ENCODE data around the gene LRRC49.

LRRC49 gene

DNA sequence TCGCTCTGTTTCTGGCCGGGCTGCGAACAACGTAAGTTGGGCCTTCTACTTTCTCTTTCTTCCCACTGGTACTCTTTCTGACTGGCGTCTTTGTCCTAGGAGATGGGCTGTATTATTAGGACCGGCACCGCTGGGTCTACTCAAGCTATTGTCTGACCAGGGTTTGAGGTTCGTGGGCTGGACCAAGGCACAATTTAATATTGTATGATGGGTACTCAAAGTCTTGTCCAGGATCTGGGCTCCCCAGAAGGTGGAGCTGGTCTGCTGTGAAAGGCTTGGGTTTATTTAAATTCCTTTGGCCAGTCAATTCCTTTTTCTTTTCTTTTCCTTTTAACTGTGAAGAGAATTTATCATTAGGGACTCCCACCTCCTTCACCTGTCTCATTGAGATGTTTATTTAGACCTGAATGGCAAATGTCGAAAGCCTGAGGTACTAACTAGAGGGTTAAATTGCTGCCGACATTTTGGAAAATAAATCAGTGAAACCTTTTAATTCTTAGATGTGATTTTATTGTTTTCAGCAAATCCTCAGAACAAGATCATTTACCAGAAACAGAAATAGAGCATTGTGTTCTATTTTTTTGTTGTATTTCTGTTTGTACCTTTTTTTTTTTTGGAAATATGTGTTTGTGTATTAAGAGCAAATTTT is 410 bp downstream of the LRRC49 start:
- Histone ChIP-seq H3K4me3 (ENCODE audit: severe bottlenecking) (peak overlapping the region; percentile 70), H3K27ac (ENCODE audit: poor library complexity, severe bottlenecking) (peak overlapping the region; percentile 71), H3K27me3 (ENCODE audit: insufficient read depth, poor library complexity, severe bottlenecking) (no peaks in the 10 kb centered on the region), H3K4me1 (ENCODE audit: insufficient read depth, poor library complexity, severe bottlenecking) (peaks cover 18% of the 10 kb centered on the region), H3K9me3 (ENCODE audit: severe bottlenecking) (no peaks in the 10 kb centered on the region), H3K36me3 (ENCODE audit: low read depth) (peaks cover 16% of the 10 kb centered on the region)
- DNase-seq (ENCODE audit: low spot score) (peak; percentile 61), ATAC-seq (ENCODE audit: low read depth) (peak; percentile 29)
- TF ChIP-seq, protein P1, sequence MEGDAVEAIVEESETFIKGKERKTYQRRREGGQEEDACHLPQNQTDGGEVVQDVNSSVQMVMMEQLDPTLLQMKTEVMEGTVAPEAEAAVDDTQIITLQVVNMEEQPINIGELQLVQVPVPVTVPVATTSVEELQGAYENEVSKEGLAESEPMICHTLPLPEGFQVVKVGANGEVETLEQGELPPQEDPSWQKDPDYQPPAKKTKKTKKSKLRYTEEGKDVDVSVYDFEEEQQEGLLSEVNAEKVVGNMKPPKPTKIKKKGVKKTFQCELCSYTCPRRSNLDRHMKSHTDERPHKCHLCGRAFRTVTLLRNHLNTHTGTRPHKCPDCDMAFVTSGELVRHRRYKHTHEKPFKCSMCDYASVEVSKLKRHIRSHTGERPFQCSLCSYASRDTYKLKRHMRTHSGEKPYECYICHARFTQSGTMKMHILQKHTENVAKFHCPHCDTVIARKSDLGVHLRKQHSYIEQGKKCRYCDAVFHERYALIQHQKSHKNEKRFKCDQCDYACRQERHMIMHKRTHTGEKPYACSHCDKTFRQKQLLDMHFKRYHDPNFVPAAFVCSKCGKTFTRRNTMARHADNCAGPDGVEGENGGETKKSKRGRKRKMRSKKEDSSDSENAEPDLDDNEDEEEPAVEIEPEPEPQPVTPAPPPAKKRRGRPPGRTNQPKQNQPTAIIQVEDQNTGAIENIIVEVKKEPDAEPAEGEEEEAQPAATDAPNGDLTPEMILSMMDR (IDR thresholded peaks at IDR 0.05; ENCODE audit: poor library complexity, severe bottlenecking): peak; percentile 98

DNA sequence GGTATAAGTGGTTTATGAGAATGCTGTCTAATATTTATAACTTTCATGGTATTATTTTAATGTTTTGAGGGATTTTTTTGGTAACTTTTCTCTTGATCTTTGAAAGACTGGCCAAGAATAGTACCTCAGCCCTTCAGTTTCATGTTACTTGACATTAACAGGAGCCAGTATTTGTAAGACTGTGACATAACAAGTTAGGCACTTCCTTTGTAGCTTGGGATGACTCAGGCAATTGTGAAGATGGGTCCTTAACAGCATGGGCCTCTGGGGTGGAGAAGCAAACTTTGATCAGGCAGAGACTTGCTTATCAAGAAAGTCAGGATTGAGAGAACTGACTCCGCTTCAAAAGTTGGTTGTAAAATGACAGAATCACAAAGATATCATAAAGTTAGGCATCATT is 9.5 kb downstream of the LRRC49 start:
- H3K36me3 ChIP-seq (ENCODE audit: low read depth): peaks cover 41% of the 10 kb centered on the region
- DNase-seq (ENCODE audit: low spot score): no peak
- H3K4me3 ChIP-seq (ENCODE audit: severe bottlenecking): no peak overlapping the region
- no peaks in the 10 kb centered on the region for H3K27me3 ChIP-seq (ENCODE audit: insufficient read depth, poor library complexity, severe bottlenecking)
- TF ChIP-seq, protein P1 (IDR thresholded peaks at IDR 0.05; ENCODE audit: poor library complexity, severe bottlenecking): no peak
- H3K9me3 ChIP-seq (ENCODE audit: severe bottlenecking): no peaks in the 10 kb centered on the region
- peak overlapping the region; percentile 85 for H3K27ac ChIP-seq (ENCODE audit: poor library complexity, severe bottlenecking)
- peaks cover 18% of the 10 kb centered on the region for H3K4me1 ChIP-seq (ENCODE audit: insufficient read depth, poor library complexity, severe bottlenecking)
- ATAC-seq (ENCODE audit: low read depth): peak; percentile 99

DNA sequence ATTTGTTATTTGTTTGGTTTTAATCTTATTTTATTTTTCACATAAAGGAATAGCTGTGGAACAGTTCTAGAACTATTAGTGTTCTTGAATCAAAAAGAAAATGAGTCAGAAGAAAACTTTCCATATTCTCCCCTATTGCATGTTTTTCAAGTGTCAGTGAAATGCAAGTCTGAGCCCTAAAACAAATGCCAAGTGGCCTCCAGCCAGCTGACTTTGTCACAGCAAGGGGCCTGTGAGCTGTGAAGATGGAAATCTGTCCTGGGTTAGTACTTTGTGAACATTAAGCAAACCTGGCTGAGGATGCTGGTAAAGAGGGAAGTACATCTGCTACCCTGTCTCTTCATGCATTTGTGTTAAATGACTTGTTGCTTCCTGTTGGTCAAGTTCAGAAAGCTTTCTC is 14.2 kb downstream of the LRRC49 start:
- DNase-seq (ENCODE audit: low spot score): no peak
- no peak overlapping the region for H3K4me3 ChIP-seq (ENCODE audit: severe bottlenecking)
- no peak overlapping the region for H3K27ac ChIP-seq (ENCODE audit: poor library complexity, severe bottlenecking)
- peaks cover 9% of the 10 kb centered on the region for H3K9me3 ChIP-seq (ENCODE audit: severe bottlenecking)
- peaks cover 12% of the 10 kb centered on the region for H3K4me1 ChIP-seq (ENCODE audit: insufficient read depth, poor library complexity, severe bottlenecking)
- H3K36me3 ChIP-seq (ENCODE audit: low read depth): peaks cover 46% of the 10 kb centered on the region
- TF ChIP-seq, protein P1 (IDR thresholded peaks at IDR 0.05; ENCODE audit: poor library complexity, severe bottlenecking): no peak
- ATAC-seq (ENCODE audit: low read depth): no peak
- H3K27me3 ChIP-seq (ENCODE audit: insufficient read depth, poor library complexity, severe bottlenecking): no peaks in the 10 kb centered on the region

DNA sequence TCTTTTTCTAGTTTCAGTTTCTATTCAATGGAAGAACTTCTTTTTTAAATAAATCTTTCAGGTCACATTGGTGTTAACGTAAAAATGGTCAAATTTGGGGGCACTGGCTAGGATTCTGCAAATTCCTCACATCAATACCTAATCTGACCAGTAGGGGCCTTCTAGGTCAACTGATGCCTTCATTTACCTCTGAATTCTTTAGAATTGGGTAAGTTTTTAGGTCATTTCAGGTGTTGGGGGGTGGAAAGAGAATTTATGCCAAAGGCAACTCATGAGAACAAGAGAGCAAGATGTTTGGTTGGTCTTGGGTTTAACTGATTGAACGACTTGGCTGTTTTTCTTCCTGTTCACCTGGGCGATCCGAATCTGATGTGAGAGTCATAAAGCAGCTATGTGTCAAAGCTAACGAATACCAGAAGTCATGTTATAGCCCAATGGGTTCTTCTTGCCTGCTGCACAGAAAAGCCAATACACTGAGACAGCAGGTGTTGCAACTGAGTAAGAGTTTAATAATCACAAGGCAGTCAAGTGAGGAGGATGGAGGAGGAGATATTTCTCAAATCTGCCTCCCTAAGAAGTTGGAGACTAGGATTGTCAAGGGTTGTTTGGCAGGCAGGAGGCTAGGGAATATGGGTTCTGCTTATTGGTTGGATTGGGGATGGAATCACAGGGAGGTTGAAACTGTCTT is 15.3 kb downstream of the LRRC49 start:
- Histone ChIP-seq H3K9me3 (ENCODE audit: severe bottlenecking) (peaks cover 9% of the 10 kb centered on the region), H3K27ac (ENCODE audit: poor library complexity, severe bottlenecking) (no peak overlapping the region), H3K27me3 (ENCODE audit: insufficient read depth, poor library complexity, severe bottlenecking) (no peaks in the 10 kb centered on the region), H3K4me3 (ENCODE audit: severe bottlenecking) (no peak overlapping the region), H3K36me3 (ENCODE audit: low read depth) (peaks cover 46% of the 10 kb centered on the region), H3K4me1 (ENCODE audit: insufficient read depth, poor library complexity, severe bottlenecking) (peaks cover 8% of the 10 kb centered on the region)
- ATAC-seq (ENCODE audit: low read depth) (no peak), DNase-seq (ENCODE audit: low spot score) (no peak)
- TF ChIP-seq, protein P1 (IDR thresholded peaks at IDR 0.05; ENCODE audit: poor library complexity, severe bottlenecking): no peak

DNA sequence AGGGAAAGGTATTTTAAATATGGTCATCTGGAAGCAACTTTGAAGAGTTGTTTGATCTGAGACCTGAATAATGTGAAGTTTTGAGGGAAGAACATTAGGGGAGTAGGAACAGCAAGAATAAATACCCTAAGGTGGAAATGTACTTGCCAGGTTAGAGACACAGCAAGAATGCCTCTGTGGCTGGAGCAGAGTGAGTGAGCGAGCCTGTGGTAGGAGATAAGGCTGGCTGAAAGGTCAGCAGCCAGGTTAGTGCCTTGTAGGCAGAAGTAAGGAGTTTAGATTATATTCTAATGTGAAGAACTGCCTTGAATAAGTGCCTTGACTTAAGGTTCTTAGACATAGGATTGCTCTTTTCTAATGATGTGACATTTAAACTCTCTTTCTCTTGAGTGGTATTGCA is 18.3 kb downstream of the LRRC49 start:
- ATAC-seq (ENCODE audit: low read depth): no peak; the same call in 2 of the 3 replicates
- H3K27me3 ChIP-seq (ENCODE audit: insufficient read depth, poor library complexity, severe bottlenecking): no peaks in the 10 kb centered on the region
- no peak overlapping the region for H3K4me3 ChIP-seq (ENCODE audit: severe bottlenecking)
- TF ChIP-seq, protein P1 (IDR thresholded peaks at IDR 0.05; ENCODE audit: poor library complexity, severe bottlenecking): no peak
- H3K36me3 ChIP-seq (ENCODE audit: low read depth): peaks cover 38% of the 10 kb centered on the region
- DNase-seq (ENCODE audit: low spot score): no peak
- H3K9me3 ChIP-seq (ENCODE audit: severe bottlenecking): peaks cover 9% of the 10 kb centered on the region
- peaks cover 13% of the 10 kb centered on the region for H3K4me1 ChIP-seq (ENCODE audit: insufficient read depth, poor library complexity, severe bottlenecking)
- no peak overlapping the region for H3K27ac ChIP-seq (ENCODE audit: poor library complexity, severe bottlenecking)

All from RWPE2 (cell line).